ENCODE results near the gene PHKA1.
"Not testable (repeated sequence)": the region's sequence is repeated elsewhere in the genome, so short reads cannot be mapped to it uniquely, and the experiment has no call there.

Gene PHKA1

DNA sequence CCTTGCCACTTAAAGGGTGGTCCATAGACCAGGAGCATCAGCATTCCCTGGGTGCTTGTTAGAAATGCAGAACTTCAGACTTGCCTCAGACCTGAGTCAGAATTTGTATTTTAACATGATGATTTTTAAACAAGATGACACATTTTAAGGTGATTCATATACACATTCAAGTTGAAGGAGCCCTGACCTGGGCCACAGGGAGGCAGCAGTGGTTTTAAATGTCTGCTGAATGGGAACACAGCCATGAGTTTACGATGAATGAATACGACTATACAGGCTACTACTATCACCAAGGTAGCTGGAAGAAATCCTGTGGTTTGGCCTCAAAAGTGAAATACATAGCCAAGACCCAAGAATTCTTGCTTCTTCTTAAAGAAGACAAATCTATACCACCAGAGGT lies 144.3 kb downstream of the PHKA1 start:
- DNase-seq, result no peak

DNA sequence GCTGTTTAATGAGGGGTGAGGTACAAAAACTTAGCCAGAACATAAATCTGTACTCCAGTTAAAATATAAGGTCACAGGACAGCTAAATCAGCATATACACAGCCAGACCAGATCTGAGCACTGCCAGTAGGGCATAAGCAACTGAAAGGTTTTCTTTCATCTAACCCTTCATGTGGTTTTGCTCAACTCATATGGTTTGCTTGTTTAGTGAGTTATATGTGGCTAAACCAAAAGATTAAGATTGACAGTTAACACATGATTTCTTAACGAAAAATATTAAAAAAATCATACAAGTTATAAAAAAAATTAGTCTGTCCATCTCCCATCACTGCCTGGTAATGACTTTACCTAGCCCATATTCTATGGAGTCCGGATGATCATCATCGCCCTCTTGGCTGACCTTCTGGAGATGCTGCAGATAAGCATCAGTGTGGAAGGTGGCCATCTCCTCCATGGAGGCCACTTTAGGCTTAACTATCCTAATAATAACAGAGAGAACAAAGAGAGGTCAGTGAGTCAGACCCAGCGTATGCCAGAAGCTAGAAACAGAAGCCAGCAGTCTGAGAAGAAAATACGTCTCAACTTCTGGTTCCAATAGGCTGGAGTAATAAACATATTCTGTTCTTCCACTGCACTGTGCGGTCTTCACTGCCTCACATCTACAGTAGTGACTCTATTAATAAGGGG lies 145.6 kb downstream of the PHKA1 start:
- DNase-seq, result no peak

DNA sequence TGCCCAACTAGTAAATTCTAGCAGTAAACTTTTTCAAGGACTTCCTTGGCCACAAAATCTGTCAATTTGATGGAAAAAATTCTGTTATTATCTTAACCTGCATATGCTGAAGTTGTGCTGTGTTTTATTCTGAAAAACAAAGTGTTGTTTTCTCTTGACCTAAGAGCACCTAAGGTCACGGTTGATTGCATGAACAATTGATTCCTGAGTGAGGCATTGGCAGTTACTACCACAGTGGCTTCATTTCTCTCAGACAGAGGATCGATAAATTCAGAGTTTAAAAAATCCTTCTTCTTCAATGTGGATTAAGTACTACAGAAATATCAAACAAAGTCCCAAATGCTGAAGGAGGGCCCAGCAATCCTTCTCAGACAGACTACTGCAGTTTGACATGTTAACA lies 147.7 kb downstream of the PHKA1 start:
- no peak for DNase-seq

DNA sequence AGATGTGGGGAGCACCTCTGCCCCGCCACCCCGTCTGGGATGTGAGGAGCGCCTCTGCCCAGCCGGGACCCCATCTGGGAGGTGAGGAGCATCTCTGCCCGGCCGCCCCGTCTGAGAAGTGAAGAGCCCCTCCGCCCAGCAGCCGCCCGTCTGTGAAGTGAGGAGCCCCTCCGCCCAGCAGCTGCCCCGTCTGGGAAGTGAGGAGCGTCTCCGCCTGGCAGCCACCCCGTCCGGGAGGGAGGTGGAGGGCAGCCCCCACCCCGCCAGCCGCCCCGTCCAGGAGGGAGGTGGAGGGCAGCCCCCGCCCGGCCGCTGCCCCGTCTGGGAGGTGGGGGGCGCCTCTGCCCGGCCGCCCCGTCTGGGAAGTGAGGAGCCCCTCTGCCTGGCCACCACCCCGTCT lies 154.5 kb downstream of the PHKA1 start:
- DNase-seq, result not testable (repeated sequence)

GRCh38 chrX:72554448-72555140 lies 159.5 kb downstream of the PHKA1 start:
- DNase-seq, result no peak

GRCh38 chrX:72552443-72552842 lies 161.7 kb downstream of the PHKA1 start:
- DNase-seq, result not testable (repeated sequence)

DNA sequence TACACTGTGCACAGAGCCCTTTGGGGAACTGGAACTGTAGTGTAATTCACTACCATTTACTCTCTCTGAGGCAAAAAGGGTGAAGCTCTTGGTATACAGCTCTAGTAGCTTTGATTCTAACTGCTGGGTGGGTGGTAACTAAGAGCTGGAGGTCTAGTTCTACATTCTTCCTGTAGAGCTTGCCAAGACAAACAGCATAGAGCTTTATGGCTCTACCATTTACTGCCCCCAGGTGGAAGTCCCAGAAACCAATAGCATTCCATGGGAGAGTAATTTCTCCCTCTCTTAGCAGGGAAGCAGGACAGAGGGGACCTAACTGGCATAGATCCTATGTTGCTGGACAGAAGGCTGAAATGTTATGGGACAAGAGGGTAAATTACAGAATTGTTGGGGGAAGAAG lies 168.1 kb downstream of the PHKA1 start:
- DNase-seq, result no peak

GRCh38 chrX:72540318-72540717 lies 173.8 kb downstream of the PHKA1 start:
- DNase-seq, result peak; percentile 20 to 32

DNA sequence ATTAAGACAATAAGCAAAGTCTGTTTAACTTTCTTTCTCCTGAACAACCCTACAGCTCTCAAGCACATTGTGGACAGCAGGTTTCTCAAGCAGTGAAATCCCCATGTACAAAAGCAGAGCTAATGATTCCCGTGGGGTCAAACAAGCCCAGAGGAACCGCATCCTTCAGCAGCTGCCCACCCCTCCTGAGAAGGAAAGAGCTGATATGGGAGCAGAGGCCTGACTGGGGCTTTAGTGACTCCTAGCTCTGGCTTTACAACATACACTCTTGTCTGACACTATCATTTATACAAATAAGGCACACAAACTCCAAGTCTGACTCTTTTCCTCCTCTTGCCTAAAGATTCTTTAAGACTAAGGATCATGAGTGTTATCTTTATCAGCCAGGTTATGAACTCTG lies 174.3 kb downstream of the PHKA1 start:
- DNase-seq, result no peak

DNA sequence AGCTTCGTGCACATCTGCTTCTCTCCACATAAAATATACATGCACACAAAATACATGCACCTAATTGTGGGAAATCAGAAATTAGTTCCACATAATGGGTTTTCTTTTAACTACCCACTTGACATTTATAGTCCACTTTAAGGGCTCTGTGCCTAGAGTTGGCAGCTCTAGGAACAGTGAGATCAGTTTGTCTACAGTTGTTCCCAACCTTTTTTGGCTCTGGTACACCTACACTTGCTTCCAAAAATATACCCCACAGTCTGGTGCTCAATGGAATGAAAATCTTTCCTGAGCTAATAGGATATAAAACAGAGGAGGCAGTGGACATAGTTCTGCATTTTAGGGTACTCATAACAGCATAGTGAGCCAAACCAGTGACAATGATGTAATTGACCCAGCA lies 177.6 kb downstream of the PHKA1 start:
- no peak for DNase-seq

DNA sequence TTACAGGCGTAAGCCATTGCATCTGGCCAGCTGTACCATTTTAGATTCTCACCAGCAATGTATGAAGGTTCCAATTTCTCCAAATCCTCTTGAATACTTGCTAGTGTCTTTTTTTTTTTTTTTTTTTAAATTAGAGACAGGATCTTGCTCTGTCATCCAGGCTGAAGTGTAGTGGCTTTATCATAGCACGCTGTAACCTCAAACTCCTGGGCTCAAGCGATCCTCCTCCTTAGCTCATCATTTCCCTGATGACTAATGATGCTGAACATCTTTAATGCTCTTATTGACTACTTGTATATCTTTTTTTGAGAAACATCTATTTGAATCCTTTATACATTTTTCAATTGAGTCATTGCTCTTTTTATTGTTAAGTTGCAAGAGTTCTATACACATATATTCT lies 181.7 kb downstream of the PHKA1 start:
- no peak for DNase-seq

Measured in Kasumi-1 (cell line).